ENCODE results near the gene PAPOLB.

The PAPOLB gene

DNA sequence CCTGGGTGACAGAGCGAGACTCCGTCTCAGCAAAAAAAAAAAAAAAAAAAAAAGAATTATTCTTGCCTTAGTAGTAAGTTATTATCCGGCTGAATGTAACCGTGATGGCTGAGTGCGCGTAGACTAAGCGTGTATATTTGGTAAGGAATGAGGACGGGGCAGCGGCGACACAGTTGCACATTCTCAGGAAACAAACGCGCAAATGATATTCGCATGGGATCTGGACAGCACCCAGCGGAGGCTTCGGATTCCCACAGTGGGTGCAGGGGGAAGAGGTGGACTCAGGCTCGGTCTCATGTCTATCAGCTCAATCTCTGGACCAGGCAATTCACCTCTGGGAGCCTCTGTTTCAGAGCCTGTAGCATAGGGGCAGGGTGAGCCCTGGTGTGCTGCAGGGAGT, 29.1 kb downstream of the PAPOLB start:
- in situ Hi-C loops (cut with HindIII; ENCODE audit: low pct_ligation_motif_present, low pct_unique_long_range_greater_than_20kb, low sequenced_read_pairs): no loop called here
- no peak for DNase-seq

DNA sequence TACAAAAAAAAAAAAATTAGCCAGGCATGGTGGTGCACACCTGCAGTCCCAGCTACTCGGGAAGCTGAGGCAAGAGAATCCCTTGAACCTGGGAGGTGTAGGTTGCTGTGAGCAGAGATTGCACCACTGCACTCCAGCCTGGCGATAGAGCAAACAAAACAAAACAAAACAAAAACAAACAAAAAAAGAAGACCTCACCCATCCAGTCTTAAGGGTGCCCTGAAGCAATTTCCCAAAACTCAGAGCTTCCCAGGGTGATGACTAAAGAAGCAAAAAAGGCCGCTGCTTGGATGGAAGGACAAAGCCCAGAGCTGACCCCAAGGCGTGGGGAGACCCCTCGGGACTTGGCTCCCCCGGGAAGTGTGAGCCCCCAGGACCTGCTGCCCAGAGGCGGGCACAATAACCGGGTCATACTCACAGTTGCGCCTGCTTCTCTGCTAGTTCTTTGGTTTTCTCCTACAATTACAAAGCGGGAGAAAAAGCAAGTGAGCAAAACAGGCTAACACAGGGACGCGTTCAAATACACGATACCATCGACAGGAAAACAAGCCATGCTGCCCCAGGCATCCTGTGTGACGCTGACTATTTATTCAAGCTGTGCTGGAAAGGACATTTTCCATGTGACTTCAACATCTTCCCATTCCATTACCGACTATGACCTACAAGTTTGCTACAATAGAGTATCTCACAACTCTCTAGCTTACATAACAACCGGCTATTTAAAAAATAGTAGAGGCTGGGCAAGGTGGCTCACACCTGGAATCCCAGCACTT, 29.9 kb downstream of the PAPOLB start:
- no peak for DNase-seq
- in situ Hi-C loops (cut with HindIII; ENCODE audit: low pct_ligation_motif_present, low pct_unique_long_range_greater_than_20kb, low sequenced_read_pairs): no loop called here

DNA sequence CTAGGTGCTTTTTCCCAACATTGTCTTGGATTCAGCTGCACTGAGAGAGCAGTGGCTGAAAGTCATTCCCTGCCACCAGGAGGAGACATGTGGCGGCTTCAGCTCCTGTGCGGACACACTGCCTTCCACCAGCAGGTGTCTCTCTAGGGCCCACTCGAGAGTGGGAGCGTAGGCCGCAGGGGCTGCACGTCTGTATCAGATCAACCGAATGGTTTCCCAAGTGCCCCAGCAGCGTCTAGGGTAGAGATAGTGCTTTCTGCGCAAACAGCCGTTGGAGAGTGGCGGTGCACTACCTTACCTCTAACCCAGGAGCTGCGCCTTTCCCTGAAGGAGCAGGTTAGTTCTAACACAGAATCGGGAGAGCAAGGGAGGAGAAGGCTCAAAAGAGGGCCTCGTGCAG, 31.7 kb downstream of the PAPOLB start:
- DNase-seq: peak; percentile 71
- in situ Hi-C loops (cut with HindIII; ENCODE audit: low pct_ligation_motif_present, low pct_unique_long_range_greater_than_20kb, low sequenced_read_pairs): no loop called here

DNA sequence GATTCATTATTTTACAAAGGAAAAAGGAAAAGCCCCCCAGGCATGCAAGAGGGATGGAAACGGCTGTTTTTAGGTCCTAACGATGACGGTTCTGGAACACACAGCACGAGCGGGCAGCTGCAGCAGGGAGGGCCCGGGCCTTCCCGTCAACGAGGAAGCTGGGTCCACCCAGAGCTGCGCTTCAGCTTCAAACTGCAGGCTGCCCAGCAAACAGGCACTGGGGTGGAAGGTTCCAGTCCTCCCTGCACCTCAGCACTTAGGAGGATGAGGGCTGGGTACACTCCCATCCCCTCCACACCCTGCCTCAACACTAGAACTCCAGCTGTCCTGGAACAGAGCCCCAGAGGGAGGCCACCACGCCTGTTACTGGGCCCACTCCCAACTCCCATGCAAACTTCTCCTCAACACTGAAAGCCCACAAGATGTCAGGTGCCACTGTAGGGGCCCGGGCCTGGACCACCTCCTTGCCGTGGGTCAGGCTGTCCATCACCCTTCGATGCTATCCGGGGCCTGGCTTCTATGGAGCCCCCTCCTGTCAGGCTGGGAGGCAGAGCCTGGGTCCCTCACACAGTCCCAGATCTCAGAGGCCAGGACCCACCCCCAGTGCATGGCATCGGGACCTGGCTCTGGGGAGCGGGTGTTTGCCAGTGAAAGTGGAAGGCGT, 33.0 kb downstream of the PAPOLB start:
- in situ Hi-C loops (cut with HindIII; ENCODE audit: low pct_ligation_motif_present, low pct_unique_long_range_greater_than_20kb, low sequenced_read_pairs): no loop called here

DNA sequence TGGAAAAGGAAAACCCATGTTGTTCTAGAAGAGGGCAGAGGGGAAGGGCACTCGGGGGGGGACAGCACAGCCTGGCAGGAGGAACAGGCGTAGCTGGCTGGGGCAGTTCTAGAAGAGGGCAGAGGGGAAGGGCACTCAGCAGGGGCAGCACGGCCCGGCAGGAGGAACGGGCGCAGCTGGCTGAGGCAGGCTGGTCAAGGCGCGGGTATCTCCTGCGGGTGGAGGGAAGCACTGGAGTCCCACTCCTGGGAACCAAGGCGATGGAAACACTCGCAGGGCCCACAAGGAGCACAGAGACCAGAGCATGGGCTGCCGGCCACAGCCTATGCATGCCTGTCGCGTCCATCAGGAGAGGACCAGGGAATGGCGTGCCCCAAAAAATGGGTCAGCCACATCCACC, 36.7 kb downstream of the PAPOLB start:
- in situ Hi-C loops (cut with HindIII; ENCODE audit: low pct_ligation_motif_present, low pct_unique_long_range_greater_than_20kb, low sequenced_read_pairs): no loop called here
- DNase-seq: no peak

More for the DNA sequence above, 33.0 kb downstream of the PAPOLB start:
- no peak for DNase-seq

DNA sequence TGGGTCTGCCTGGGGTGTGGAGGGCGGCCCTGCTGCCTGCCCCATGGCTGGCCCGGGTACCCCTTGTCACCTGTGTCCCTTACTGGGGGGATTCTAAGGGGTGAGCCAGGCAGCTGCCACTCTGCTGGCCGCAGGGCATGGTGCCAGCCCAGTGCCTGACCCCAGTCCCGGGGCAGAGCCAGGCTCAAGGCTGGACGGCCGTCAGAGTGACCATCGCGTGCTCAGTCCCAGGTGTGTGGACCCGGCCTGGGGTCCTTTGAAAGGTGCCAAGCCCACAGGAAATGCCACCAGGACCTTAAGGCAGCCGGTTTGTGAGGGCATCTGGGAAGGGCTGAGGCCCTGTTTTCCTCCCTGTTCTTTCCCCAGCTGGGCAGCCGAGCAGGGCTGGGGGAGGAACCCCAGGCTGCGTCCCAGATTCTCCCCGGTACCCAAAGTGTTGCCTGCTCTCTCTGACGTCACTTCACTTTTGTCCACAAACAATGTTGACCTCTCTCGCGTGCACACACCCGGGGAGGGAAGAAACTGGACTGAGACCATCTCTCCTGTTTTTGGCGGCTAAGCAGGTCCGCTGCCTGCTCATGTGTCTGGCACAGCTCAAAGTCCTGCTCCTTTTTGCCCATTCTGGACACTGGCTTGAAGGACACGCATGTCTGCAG, 37.6 kb downstream of the PAPOLB start:
- in situ Hi-C loops (cut with HindIII; ENCODE audit: low pct_ligation_motif_present, low pct_unique_long_range_greater_than_20kb, low sequenced_read_pairs): no loop called here
- DNase-seq: no peak

DNA sequence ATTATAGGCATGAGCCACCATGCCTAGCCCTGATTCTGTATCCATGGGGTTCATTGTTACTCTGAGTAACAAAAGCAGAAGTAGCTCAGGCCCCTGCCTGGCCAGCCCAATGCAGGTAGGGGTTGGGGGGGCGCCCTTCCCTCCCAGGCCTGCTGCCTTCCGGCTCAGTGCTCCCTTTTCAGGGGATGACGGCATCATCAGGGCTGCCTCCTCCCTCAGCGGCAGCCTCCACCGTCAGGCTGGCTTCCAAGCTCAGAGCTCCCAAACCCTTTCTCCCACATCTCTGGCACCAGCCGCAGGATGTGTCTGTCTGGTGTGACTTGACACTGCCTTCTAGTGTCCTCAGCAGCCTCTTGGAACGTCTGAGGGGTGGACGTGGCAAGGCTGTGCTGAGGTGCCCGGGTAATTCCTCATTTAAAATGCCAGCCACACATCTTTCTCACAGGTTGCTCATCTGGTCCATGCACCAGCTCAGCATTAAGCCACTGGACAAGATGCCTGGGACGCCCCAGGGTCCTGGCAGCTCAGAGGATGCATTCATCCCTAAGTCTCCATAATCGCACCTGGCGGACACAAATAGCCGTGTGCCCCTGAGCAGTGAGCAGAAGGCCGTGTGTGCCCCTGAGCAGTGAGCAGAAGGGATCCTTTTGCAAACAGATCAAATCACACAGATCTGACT, 38.2 kb downstream of the PAPOLB start:
- in situ Hi-C loops (cut with HindIII; ENCODE audit: low pct_ligation_motif_present, low pct_unique_long_range_greater_than_20kb, low sequenced_read_pairs): no loop called here

DNA sequence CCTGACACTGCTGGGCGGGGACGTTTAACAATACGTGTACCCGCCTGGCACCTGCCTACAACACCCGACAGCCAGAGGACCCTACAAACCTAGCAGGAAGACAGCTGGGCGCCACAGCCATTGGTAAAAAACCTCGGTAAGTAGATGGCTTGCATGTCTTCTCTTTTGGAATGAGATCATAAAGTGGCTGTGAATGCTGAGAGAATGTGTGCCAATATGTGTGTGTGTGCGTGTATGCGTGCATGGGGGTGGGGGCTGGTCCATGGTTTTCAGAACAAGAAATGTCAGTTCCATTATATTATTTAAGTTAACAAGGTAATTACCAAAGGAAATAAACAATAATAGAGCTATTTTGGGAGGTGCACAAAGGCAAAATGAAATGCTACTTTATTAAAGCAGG, 39.2 kb downstream of the PAPOLB start:
- DNase-seq: no peak
- in situ Hi-C loops (cut with HindIII; ENCODE audit: low pct_ligation_motif_present, low pct_unique_long_range_greater_than_20kb, low sequenced_read_pairs): no loop called here

More for the DNA sequence above, 38.2 kb downstream of the PAPOLB start:
- no peak for DNase-seq

DNA sequence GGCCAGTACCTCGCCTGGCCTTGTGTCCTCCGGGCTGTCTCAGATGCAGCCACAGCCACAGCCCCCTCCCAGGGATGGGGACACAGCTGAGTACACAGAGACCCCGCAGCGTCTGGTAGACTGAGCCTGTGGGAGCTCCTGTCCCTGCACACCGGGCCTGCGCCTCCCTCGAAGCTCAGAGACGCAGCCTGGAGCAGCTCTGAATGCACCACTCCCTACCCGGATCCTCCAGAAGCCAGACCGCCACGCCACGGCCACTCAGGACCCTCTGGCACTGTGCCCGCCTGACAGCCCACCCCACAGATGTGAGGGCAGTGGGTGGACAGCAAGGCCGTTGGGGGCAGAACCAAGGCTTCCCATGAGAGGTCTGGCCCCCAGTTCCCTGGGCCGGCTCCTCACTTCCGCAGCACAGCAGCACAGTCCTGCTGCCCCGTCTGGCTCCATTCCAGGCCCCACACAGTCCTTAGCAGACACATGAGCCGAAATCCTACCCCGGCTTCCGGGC, 40.8 kb downstream of the PAPOLB start:
- no peak for DNase-seq
- in situ Hi-C loops (cut with HindIII; ENCODE audit: low pct_ligation_motif_present, low pct_unique_long_range_greater_than_20kb, low sequenced_read_pairs): no loop called here

DNA sequence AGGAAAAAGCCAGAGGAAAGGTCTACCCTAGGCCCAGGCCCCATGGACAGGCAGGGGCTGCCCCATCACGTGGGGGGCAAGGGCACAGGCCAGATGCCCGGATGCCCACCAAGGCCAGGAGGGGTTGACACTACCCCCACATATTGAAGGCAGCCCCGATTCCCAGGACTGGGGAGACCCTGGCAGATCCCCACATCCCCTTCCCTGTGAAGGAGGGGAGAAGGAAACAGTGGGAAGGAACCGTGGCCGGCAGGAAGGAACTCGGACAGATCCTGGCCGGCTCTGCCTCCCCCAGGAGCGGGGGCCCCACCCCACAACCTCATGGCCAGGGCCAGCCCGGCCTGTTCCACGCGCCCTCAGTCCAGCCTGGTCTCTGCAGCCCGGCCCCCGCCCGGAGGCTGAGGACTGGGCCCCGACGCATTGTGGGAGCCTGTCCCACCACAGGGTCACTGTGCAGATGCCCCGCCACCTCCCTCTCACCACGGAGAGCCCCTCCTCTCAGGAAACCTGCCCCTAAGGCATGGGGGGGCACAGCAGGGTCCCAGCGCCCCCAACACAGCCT, 41.3 kb downstream of the PAPOLB start:
- in situ Hi-C loops (cut with HindIII; ENCODE audit: low pct_ligation_motif_present, low pct_unique_long_range_greater_than_20kb, low sequenced_read_pairs): no loop called here
- DNase-seq: no peak

DNA sequence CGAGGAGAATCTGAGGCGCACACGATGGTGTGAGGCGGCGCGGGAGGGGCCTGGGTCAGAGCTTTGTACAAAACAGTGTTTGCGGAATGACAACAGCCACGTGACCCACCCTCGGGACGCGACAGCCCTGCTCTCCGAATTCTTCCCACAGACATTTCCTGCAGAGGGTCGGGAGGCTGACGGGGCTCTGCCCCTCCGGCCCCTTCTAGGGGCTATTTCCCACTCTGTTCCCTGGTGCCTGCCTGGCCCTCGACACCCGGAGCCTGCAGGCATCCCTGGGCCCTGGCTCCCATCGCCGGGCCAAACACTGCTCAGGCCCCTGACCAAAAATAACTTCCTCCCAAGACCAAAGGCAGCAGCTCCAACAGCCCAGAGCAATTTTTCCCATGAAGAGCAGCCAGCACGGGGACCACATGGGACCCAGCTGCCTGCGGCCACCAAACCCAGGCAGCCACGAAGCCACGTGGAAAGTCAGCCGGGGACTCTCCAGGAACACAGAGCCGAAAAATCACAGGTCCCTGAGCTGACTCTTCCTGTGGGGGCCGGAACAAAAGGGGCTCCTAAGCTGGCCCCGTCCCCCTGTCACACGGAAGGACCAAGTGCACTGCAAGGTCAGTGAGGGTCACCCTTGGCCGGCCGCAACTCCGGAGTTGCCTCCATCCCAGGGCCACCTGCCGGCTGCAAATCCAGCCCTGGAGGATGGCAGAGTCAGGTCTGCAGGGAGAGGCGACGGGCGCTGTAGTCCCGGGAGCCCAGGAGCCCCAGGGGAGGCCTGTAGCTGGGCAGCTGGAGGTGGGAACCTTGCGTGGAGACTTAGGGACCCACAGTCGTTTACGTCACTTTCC, 42.0 kb downstream of the PAPOLB start:
- DNase-seq: no peak
- in situ Hi-C loops (cut with HindIII; ENCODE audit: low pct_ligation_motif_present, low pct_unique_long_range_greater_than_20kb, low sequenced_read_pairs): no loop called here

DNA sequence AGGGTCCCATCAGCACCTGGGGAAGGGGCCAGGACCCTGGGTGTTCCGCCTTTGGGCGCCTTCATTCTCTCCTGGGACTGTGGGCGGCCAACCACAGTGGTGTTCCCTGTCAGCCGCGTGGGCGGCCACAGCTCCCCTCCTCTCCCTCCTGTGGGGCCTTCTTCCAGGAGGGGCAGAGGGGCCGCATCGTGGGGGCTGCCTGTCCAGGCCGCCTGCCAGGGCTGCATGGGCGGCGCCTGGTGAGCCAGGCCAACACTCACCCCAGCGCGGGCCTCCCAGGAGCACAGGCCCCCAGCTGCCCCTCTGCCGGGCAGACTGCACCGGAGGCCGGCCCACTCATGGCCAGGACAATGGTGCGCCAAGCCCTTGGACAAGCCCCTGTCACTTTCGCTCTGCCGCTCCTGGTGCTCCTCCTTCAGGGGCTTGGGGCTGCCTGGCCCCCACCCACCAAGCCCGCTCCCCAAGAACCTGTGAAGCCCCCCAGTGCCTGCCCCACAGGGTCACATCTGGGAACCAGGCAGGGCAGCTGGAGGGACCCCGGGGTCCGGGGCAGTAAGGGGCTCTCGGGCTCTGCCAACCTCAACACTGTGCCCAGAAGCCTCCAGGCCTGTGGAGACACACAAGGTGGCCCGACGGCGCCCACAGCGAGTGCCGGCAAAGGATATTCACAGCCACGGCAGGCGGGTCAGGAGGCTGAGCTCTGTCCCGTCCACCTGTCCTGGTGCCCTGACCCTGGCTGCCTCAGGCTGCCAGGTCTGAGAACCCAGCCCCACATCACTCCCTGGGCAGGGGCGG, 43.6 kb downstream of the PAPOLB start:
- no peak for DNase-seq
- in situ Hi-C loops (cut with HindIII; ENCODE audit: low pct_ligation_motif_present, low pct_unique_long_range_greater_than_20kb, low sequenced_read_pairs): no loop called here

DNA sequence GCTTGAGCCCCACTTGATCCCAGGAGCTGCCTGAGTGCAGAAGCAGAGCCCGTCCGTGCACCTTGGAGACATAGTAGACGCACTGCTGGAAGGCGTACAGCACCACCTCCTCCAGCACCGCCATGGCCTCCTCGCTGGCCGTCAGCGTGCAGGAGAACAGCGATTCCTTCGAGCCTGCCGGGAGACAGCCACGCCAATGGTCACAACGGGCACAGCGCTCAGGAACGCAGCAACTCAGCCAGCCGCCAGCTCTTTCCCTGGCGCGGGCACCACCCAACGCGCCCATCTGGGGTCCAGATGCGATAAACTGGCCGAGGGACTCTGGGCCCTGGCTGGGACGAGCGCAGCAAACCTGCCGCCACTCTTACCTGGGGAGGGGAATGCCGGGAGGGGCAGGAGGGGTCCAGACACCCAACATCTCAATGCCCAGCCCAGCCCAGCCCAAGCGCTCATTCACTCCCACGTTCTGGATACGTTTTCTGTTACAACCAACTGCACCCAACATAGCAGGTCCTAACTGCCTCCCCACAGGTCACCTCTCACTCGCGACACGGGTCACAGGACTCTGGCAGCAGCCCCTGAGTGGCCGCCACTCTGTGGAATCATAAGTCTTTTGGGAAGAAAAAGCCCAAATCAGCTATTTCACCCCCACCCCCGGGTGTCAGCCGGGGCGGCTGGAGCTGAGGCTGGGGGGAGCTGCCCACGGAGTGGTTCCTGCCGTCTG, 44.5 kb downstream of the PAPOLB start:
- in situ Hi-C loops (cut with HindIII; ENCODE audit: low pct_ligation_motif_present, low pct_unique_long_range_greater_than_20kb, low sequenced_read_pairs): no loop called here
- DNase-seq: no peak

DNA sequence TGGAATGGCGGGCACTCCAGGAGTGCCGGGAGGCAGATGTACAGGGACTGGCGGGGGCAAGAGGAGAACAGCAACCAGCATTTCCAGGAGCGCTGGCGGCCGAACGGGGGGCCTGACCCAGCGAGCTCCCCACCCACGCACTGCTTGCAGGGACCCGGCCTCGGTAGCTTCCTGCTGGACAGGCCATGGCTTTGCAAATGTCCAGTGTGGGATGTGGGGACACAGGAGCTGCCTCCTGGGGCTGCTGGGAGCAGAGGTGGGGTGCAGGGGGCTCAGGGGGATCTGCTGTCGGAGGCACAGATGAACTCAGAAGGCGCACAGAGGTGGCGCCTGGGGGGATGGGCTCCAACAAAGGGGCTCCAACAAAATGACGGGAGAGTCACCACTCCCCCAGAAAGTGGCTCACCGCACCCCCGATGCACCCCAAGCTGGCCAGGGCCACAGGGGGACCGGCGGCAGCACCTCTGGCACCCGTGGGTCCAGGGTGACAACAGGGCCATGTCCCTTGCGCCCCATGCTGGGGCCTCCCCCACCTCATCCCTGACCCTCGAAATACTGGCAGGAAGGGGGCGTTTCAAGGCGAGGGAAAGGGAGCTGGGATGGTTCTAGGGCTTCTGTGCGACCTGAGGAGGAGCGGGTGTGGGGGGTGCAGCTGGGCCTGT, 45.3 kb downstream of the PAPOLB start:
- in situ Hi-C loops (cut with HindIII; ENCODE audit: low pct_ligation_motif_present, low pct_unique_long_range_greater_than_20kb, low sequenced_read_pairs): no loop called here
- DNase-seq: no peak

DNA sequence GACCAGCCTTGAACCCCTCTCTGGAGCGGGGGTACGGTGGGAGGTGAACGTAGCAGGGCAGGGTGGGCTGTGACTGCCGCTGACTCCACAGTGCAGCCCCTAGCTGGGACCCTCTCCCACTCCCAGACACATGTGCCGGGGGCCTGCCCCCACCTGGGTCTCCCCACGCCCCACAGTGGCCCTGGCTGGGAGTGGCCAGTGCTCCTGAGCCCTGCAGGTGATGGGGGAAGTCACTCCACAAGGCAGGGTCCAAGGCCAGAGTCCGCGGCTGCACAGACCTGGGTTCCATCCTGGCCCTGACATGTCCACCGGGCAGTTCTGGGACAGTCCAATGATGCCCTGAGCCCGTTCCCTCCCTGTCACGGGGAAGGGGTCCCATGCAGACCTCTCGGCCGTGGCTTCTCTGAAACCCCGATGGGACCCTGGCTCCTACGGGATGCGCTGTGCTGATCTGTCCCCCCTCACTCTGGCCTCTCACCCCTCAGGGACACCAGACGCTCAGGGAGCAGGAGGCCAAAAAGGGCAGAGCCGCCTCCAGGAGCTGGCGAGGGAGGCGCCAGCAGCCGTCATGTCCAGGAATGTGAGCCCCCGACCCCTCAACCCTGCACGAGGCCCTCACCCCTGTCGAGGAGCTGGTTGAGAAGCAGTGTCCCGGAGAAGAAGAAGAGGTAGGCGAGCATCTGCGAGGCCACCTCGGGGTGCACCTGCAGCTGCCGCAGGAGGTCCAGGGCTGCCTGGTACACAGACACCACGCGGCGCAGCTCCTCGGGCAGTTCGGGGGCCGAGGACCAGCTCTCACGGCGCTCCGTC, 46.0 kb downstream of the PAPOLB start:
- no peak for DNase-seq
- in situ Hi-C loops (cut with HindIII; ENCODE audit: low pct_ligation_motif_present, low pct_unique_long_range_greater_than_20kb, low sequenced_read_pairs): no loop called here
